M059J (cell line): ENCODE data around the gene GPC6. TPM values are rescaled to one million over a fixed set of nuclear protein-coding genes. Genes with fewer than 3 reads are reported as not detected.
A peak's percentile ranks its signal among the peaks of the same experiment; 100 is the strongest.
"Not testable (repeated sequence)": the region's sequence is repeated elsewhere in the genome, so short reads cannot be mapped to it uniquely, and the experiment has no call there.

Experiments
- DNase-seq: peaks from one replicate; pipeline ENCODE4 v3.0.0-alpha.2; 2012; ENCODE audit warnings: low read depth
- total RNA-seq: library from RNA; depleted of rRNA; stranded (reverse); fragments of >200 nt; shearing (Covaris generic); gene quantifications from 2 replicates; pipeline ENCODE4 v1.2.3, GENCODE V29; 2014

GPC6 gene
- total RNA-seq, 1 experiment from 2014 or later = 0.71 TPM

- no peak for DNase-seq
Measured at GRCh38 chr13:94323764-94324758, 1097.5 kb downstream of the GPC6 start.

- no peak for DNase-seq
Measured at GRCh38 chr13:94324767-94325540, 1098.3 kb downstream of the GPC6 start.

GRCh38 chr13:94325650-94326049, 1099.0 kb downstream of the GPC6 start:
- DNase-seq = peak; percentile 46

GRCh38 chr13:94327318-94327717, 1100.7 kb downstream of the GPC6 start:
- no peak for DNase-seq

GRCh38 chr13:94328381-94329041, 1101.9 kb downstream of the GPC6 start:
- DNase-seq = no peak

- DNase-seq = peak; percentile 52
Measured at GRCh38 chr13:94329277-94329676, 1102.7 kb downstream of the GPC6 start.

DNA sequence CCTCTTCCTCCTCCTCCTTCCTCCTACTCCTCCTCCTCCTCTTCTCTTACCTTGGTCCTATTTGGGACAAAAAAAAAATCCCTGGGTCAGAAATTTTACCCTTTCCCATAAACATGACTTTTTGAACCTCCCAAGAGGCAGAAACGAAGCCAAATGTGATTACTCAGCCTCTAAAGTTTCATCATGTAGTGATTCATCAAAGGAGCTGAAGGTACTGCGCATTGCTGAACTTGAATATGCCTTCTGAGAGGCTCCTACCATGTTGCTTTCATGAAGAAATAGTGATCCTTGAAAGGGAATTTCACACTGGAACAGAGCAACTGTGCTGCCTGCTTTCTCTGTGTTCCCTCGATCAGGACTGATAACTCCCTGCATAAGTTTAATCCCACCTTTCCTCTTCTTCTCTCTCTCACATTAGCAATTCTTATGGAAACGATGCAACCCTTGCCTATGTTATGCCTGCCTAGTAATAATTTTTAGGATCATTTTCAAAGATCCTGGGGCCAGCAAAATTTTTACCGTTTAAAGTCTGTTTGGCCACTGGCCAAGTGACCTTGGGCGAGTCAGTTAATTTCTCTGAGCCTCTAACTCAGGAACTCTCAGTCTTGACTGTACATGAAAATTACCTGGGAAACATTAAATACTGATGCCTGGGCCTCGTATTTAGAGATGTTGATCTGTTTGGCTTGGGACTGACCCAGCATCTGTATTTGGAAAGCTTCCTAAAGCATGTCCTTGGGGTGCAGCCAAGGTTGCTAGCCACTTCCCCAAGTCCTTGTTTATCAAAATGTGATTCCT, 1103.3 kb downstream of the GPC6 start:
- DNase-seq = peak; percentile 83

GRCh38 chr13:94330552-94331071, 1104.0 kb downstream of the GPC6 start:
- DNase-seq = no peak

DNA sequence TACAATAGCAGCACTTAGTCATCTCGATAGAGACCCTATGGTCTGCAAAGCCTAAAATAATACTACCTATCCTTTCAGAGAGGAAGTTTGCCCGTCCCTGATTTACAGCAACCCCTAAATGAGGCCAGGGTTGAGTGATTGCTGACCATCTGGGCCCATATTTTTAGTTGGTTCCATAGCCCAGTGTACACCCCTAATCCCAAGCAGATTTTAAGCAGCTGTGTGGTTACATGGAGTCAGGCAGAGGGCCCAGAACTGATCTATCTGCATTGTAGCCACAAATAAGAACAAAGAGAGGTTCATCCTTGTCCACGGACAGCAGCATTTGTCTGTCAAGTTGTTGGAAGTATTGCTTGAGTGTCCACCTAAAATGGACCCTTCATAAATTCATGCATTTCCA, 1104.7 kb downstream of the GPC6 start:
- DNase-seq = no peak

- no peak for DNase-seq
Measured at GRCh38 chr13:94332359-94333096, 1105.9 kb downstream of the GPC6 start.

DNA sequence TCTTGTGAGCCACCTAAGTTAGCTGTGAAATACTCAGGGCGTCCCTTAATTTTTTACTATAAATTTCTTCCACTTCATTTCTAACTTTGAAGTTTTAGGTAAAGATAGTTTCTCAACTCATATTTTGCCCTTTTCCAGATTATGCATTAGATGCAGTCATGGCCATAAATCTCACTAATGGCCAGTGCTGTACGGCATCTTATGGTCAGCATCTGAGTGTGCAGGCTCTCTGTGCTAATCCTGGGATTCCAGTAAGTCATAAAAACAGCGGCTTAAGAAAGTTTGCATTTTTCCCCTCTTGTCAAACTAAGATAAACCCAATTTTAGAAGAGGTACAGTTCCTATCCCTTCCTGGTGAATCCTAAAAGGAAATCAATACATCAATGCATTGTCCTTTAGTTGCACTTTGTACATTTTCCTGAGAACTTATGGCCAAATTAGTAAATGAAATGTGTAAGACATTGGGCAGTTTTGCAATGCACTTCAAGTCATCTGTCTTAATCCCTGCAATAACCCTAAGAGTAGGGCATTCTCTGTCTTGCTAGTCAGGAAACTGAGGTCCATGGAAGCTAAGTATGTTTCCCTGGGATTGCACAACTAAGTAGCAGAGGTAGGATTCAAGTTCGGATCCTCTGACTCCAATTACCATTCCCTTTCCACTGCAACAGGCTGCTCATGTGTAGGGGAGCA, 1106.7 kb downstream of the GPC6 start:
- no peak for DNase-seq

DNA sequence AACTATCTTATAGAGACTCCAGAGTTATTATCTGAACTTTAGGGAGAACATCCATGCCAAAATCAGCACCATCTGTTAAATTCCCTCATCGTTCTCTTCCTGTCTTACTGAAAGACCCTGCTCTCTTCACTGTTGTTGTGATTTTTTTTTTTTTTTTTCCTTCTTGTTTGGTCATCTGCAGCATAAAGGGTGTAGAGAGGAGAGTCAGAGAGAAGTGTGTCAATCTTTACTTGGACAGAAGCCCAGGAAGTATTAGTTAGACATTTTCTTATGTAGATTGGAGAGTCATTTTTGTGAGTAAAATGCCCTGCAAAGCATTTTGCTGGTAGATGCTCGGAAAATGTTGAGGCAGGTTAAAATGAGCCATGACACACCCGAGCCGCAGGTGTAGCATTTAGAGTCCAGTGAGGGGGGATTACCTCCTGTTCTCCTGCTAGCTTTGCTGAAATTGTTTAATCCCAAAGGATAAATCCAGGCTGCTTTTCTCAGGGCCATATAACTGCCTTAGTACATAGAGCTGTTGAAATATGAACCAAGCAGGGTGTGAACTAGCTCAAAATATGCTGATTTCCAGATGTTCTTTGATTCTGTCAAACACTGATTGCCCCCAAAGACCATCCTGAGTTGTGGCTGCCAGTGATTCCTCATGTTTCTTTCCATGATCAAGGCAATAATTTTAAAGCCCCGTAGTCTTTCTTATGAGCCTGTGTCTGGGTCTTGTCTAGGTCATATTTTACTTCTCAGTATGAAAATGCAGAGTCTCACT, 1109.3 kb downstream of the GPC6 start:
- no peak for DNase-seq

DNA sequence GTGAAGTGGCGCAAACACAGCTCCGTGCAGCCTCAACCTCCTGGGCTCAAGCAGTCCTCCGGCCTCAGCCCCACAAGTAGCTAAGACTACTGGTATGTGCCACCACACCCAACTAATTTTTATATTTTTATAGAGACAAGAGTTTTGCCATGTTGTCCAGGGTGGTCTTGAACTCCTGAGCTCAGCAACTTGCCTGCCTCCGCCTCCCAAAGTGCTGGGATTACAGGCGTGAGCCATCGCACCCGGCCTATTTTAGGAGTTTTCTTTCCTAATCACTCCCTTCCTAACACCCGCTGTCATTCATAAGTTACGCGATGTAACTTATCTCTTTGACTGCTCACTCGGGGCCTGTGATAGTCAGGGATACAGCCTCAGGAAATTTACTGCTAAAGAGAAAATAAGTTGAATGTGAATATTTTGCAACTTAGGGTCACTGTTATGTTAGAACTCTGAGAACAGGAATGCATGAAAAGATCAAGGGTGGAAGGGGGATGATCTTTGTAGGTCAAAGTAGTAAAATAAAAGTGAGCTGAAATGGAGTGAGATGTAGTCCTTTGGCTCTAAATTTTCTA, 1112.6 kb downstream of the GPC6 start:
- DNase-seq = no peak

DNA sequence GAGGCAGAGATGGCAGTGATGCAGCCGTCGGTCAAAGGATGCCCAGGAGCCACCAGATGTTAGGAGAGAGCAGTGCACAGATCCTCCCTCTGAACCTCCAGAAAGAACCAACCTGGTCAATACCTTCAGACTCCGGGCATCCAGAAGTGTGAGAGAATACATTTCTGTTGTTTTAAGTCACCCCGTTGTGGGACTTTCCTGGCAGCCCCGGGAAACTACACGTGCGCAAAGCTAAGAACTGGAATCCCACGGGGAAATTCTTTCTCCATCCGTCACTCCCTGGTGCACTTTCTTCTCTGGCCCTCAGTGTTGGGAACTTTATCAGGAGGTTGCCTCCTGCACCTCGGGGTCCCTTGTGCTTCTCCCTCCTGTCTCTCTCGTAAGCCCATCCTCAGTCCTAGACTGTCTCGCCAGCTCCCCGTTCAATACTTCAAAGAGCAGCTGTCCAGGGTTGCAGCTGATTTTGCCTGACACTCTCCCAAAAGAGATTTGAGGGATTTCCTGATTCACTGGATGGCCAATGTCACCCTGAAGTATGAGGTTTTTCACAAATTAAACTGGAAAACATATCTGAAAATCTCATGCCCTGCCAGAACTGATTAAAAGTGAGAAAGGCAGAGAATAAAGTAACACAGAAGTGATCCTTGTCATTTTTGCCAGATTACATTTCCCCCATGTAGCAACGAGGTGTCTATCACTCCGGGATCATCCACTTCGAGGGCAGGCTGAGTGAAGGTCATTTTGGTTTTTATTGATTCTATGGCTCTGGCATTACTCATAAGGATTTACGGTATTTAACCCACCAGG, 1116.0 kb downstream of the GPC6 start:
- DNase-seq = no peak

- peak; percentile 24 for DNase-seq
Measured at GRCh38 chr13:94343243-94343585, 1116.6 kb downstream of the GPC6 start.

GRCh38 chr13:94343687-94344086, 1117.1 kb downstream of the GPC6 start:
- DNase-seq = not testable (repeated sequence)

DNA sequence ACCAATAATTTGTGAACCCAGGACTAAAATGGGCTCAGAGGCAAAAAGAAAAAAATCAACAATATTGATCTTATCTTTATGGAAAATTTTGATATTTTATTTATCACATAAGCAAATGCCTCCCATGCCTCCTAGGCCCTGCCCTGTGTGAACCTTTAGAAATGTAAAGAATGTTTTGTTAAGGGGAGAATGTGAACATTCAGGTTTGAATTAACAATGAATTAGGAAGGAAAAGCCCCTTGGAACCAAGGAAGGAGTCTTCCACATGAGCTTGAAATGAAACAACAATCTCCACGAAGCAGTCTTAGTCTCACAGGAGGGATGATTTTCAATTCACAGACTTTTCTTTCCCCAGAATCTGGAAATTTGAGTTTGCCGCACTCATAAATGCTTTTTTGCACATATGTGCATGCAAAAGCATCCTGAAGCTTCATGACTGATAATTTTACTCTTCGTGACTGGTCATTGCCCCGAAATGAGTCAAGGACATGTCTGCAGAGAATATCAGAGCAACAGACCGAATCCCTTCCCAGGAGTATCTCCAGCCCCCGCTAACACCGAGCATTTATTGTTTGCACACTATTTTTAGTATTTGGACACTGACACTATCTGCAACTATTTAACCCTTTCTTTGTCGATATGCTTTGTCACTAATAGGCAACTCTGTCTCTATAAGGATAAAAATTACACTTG, 1117.7 kb downstream of the GPC6 start:
- DNase-seq = no peak
